B cell (primary cell): ENCODE data around the gene ELMO1. TPM values are rescaled to one million over a fixed set of nuclear protein-coding genes. Genes with fewer than 3 reads are reported as not detected.

Source experiments
- ATAC-seq: fragments of 200-7000 bp; cut with Tn5 transposase; one replicate; pipeline ENCODE4 v1.10.0; 2021; ENCODE audit warnings: low read depth, mild to moderate bottlenecking, moderate number of reproducible peaks, moderate library complexity
- CTCF ChIA-PET: fragments of 350-600 bp; sonication (Branson Sonifier 250); formaldehyde crosslinking; loops from one replicate; lab custom pipeline; 2021; ENCODE audit warnings: antibody characterized with exemption, inconsistent platforms; lab: Charles Lee
- POLR2A ChIA-PET: fragments of 350-600 bp; sonication (Branson Sonifier 250); formaldehyde crosslinking; loops from one replicate; lab custom pipeline; 2021; ENCODE audit warnings: antibody characterized with exemption; lab: Charles Lee
- DNase-seq: peaks from one replicate; pipeline ENCODE4 v3.0.0; 2013
- H2AFZ ChIP-seq: 2 replicates; pipeline ENCODE4 v1.6.1; 2012; ENCODE audit warnings: mild to moderate bottlenecking, low read depth, low read length; ENCODE audit not compliant: insufficient read depth, poor library complexity, severe bottlenecking
- H3K27ac ChIP-seq, 2 donors: 1 replicate in 1 of 2; 2 replicates in 1 of 2; pipeline ENCODE4 v1.5.1; 2012 to 2013; ENCODE audit warnings: low read length in 2 of 2, mild to moderate bottlenecking in 2 of 2, moderate library complexity in 1 of 2
- H3K27me3 ChIP-seq, 4 experiments: fragments of 200-600 bp in 1 of 4; sonication (generic) in 1 of 4; replicated peaks in 1 of 4; 1 replicate in 2 of 4; 2 replicates in 2 of 4; pipeline versions ENCODE4 v1.6.1 to v1.7.0; 2013 to 2016; ENCODE audit warnings: low read length in 3 of 4, mild to moderate bottlenecking in 2 of 4, mixed read lengths in 1 of 4, moderate library complexity in 1 of 4; ENCODE audit not compliant: insufficient read depth in 4 of 4, control insufficient read depth in 3 of 4; ENCODE audit errors: control extremely low read depth in 1 of 4
- H3K36me3 ChIP-seq, 2 experiments: replicated peaks in 1 of 2; 1 replicate in 1 of 2; 2 replicates in 1 of 2; pipeline versions ENCODE4 v1.6.1 to v1.7.1; 2013; ENCODE audit warnings: low read length in 1 of 2; ENCODE audit not compliant: insufficient read depth in 2 of 2, control insufficient read depth in 1 of 2; ENCODE audit errors: control extremely low read depth in 1 of 2, extremely low read depth in 1 of 2
- H3K4me1 ChIP-seq, 2 donors: fragments of 200-600 bp in 1 of 2; sonication (generic) in 1 of 2; 1 replicate in 1 of 2; 2 replicates in 1 of 2; pipeline versions ENCODE4 v1.5.1 to v1.6.1; 2013 to 2017; ENCODE audit warnings: low read length in 2 of 2; ENCODE audit not compliant: control insufficient read depth in 2 of 2, insufficient read depth in 2 of 2
- H3K4me2 ChIP-seq: replicated peaks from 2 replicates; pipeline ENCODE3; 2012; ENCODE audit warnings: mild to moderate bottlenecking, low read depth, low read length; ENCODE audit not compliant: poor library complexity, severe bottlenecking
- H3K4me3 ChIP-seq, 5 experiments: fragments of 200-600 bp in 1 of 5; sonication (generic) in 1 of 5; 1 replicate in 3 of 5; 2 replicates in 2 of 5; pipeline versions ENCODE4 v1.5.1 to v1.7.0; 2011 to 2016; ENCODE audit warnings: low read length in 4 of 5, mild to moderate bottlenecking in 4 of 5, low read depth in 2 of 5, control low read depth in 1 of 5, moderate library complexity in 1 of 5; ENCODE audit not compliant: insufficient read depth in 1 of 5; ENCODE audit errors: control extremely low read depth in 1 of 5, extremely low read depth in 1 of 5
- H3K79me2 ChIP-seq: fragments of 200-600 bp; sonication (generic); one replicate; pipeline ENCODE4 v1.6.0; 2016; ENCODE audit warnings: low read length; ENCODE audit not compliant: control insufficient read depth, insufficient read depth
- H3K9ac ChIP-seq: fragments of 200-600 bp; sonication (generic); 2 replicates; pipeline ENCODE4 v1.6.1; 2017; ENCODE audit warnings: mild to moderate bottlenecking, low read length, moderate library complexity
- H3K9me3 ChIP-seq, 3 donors: one replicate each; pipeline versions ENCODE4 v1.6.1 to v1.7.1; 2013; ENCODE audit warnings: low read length in 2 of 3; ENCODE audit not compliant: control insufficient read depth in 2 of 3, insufficient read depth in 1 of 3; ENCODE audit errors: control extremely low read depth in 1 of 3
- H4K20me1 ChIP-seq: 2 replicates; pipeline ENCODE4 v1.6.0; 2012; ENCODE audit warnings: mild to moderate bottlenecking, low read length; ENCODE audit not compliant: insufficient read depth, control insufficient read depth, poor library complexity, severe bottlenecking
- H3K27ac Mint-ChIP-seq: one replicate; pipeline ENCODE4 v1.8.0; 2021; ENCODE audit warnings: mixed read lengths
- H3K27me3 Mint-ChIP-seq: one replicate; pipeline ENCODE4 v1.8.0; 2021; ENCODE audit warnings: mixed read lengths
- H3K4me1 Mint-ChIP-seq: one replicate; pipeline ENCODE4 v1.8.0; 2021; ENCODE audit warnings: mixed read lengths
- H3K4me3 Mint-ChIP-seq: one replicate; pipeline ENCODE4 v1.8.0; 2021; ENCODE audit warnings: mixed read lengths
- H3K9me3 Mint-ChIP-seq: one replicate; pipeline ENCODE4 v1.8.0; 2022; ENCODE audit warnings: mixed read lengths; ENCODE audit not compliant: insufficient read depth
- EZH2 ChIP-seq: IDR thresholded peaks from 2 replicates; pipeline ENCODE4 v1.6.1; 2012; ENCODE audit warnings: borderline replicate concordance, low read depth, mild to moderate bottlenecking, moderate library complexity, low read length; ENCODE audit not compliant: insufficient read depth, poor library complexity, severe bottlenecking
- WGBS: methylation state at CpG from one replicate; pipeline ENCODE4 v1.1.5; 2013; ENCODE audit warnings: missing lambda C conversion rate; ENCODE audit not compliant: insufficient coverage; 5-methylcytosine and 5-hydroxymethylcytosine counted together
- intact Hi-C: fragments of 100-400 bp; cut with micrococcal nuclease; formaldehyde crosslinking; loops from one replicate; pipeline ENCODE4 v1.10.0; 2022
- polyA plus RNA-seq: library from polyadenylated mRNA; depleted of rRNA; stranded (reverse); fragments of >200 nt; gene quantifications from 2 replicates; pipeline ENCODE4 v1.2.3, GENCODE V29; 2012
- total RNA-seq, 2 donors: library from RNA; stranded (reverse); fragments of 120-200 nt in 1 of 2; gene quantifications; 1 replicate in 1 of 2; 2 replicates in 1 of 2; pipeline versions ENCODE4 v1.2.3 to v1.2.4, GENCODE V29; 2013 to 2022
- TF ChIP-seq, protein P1 (sequence below): fragments of 200-600 bp; IDR thresholded peaks from one replicate; pipeline ENCODE4 v1.8.0; 2022; ENCODE audit warnings: antibody characterized with exemption, mild to moderate bottlenecking

Gene ELMO1
- total and polyA plus RNA-seq, 2 donors (not counting 1 experiment from before 2014, with no cell fraction given): 44.7 to 177 TPM

DNA sequence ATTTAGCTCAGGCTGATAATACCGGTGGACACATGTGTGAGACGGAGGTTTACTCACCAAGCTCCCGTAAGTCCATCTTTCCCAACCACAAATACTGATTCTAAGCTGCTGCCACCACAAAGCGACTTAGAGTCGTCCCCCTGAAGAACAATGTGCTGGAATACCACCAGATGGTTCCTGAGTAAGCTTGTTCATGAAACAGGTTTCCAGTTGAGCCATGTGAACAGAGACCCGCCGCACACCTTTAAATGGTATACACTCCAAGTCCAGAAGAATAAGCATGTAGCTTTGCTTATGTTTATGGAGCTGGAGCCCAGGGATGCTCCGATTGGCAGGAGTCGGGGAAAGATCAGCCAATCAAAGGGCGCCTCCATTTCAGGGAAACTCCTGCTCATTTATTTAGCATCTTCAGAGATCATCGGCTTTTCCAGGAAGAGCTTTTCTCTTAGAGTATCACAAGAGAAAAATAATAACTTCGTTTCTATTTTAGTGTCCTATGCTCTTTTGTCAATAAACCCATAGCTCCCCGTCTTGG, 462.7 kb downstream of the ELMO1 start:
- H3K79me2 ChIP-seq: peaks cover 15% of the 10 kb centered on the region
- H3K27ac Mint-ChIP-seq: no peak overlapping the region
- H3K9ac ChIP-seq: no peak overlapping the region
- no peaks in the 10 kb centered on the region for H3K27me3 ChIP-seq
- no peak overlapping the region for H3K4me2 ChIP-seq
- intact Hi-C loops: loop anchor here (2.0 to 10.0 kb wide), 3 partner anchors 197 to 501 kb away; no protein-coding TSS in a partner anchor
- peaks cover 2% of the 10 kb centered on the region for H3K9me3 Mint-ChIP-seq
- no peaks in the 10 kb centered on the region for H3K27me3 Mint-ChIP-seq
- H2AFZ ChIP-seq: no peak overlapping the region
- no peak for TF ChIP-seq EZH2
- TF ChIP-seq, protein P1, sequence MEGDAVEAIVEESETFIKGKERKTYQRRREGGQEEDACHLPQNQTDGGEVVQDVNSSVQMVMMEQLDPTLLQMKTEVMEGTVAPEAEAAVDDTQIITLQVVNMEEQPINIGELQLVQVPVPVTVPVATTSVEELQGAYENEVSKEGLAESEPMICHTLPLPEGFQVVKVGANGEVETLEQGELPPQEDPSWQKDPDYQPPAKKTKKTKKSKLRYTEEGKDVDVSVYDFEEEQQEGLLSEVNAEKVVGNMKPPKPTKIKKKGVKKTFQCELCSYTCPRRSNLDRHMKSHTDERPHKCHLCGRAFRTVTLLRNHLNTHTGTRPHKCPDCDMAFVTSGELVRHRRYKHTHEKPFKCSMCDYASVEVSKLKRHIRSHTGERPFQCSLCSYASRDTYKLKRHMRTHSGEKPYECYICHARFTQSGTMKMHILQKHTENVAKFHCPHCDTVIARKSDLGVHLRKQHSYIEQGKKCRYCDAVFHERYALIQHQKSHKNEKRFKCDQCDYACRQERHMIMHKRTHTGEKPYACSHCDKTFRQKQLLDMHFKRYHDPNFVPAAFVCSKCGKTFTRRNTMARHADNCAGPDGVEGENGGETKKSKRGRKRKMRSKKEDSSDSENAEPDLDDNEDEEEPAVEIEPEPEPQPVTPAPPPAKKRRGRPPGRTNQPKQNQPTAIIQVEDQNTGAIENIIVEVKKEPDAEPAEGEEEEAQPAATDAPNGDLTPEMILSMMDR: no peak
- H3K36me3 ChIP-seq: peaks cover 0 to 6% of the 10 kb centered on the region in 2 experiments
- H3K4me1 ChIP-seq: peaks cover 15 to 18% of the 10 kb centered on the region in 2 donors
- H4K20me1 ChIP-seq: peaks cover 66% of the 10 kb centered on the region
- ATAC-seq: no peak
- H3K4me3 Mint-ChIP-seq: no peak overlapping the region
- CTCF ChIA-PET: interaction anchor here (0.9 to 5.8 kb wide), 4 partner anchors 16 to 214 kb away, joined by 3 to 34 read pairs (median 4); no protein-coding TSS in a partner anchor
- POLR2A ChIA-PET: no interaction called here
- no peak for DNase-seq
- H3K4me3 ChIP-seq: no peak overlapping the region
- H3K4me1 Mint-ChIP-seq: peaks cover 37% of the 10 kb centered on the region
- no peaks in the 10 kb centered on the region for H3K9me3 ChIP-seq
- WGBS: 97% methylated on average over 8 of the region's 13 CpGs
- H3K27ac ChIP-seq: no peak overlapping the region

DNA sequence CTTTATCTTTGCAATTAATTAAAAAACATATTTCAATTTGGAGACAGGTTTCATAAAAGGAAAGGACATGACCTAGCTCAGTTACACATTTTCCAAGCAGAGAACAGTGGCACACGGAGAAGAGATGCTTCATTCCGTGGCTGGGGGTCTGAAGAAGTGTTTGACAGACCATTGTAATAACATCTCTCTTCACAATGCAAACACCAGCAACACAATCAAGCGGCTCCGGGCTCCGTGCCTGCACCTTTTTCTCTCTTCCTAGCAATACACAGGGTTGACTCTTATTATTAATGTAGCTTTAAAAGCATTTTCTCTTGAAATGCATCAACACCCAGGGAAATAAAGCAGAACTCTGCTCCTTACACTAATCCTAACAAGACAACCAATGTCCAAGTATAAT, 463.3 kb downstream of the ELMO1 start:
- WGBS: no CpG with 5 or more reads among the region's 5 CpGs
- H3K27me3 ChIP-seq: no peaks in the 10 kb centered on the region
- ChIA-PET POLR2A (no interaction called here), CTCF (interaction anchor here (0.9 to 5.8 kb wide), 6 partner anchors 10 to 215 kb away, joined by 3 to 34 read pairs (median 4); no protein-coding TSS in a partner anchor)
- Mint-ChIP-seq H3K27me3 (no peaks in the 10 kb centered on the region), H3K4me3 (no peak overlapping the region), H3K9me3 (peaks cover 2% of the 10 kb centered on the region), H3K27ac (no peak overlapping the region), H3K4me1 (peaks cover 37% of the 10 kb centered on the region)
- peaks cover 0 to 6% of the 10 kb centered on the region in 2 experiments for H3K36me3 ChIP-seq
- H3K9me3 ChIP-seq: no peaks in the 10 kb centered on the region
- ATAC-seq (no peak), DNase-seq (no peak)
- no peak overlapping the region for H3K4me3 ChIP-seq
- H2AFZ ChIP-seq: no peak overlapping the region
- H3K79me2 ChIP-seq: peaks cover 15% of the 10 kb centered on the region
- no peak overlapping the region for H3K9ac ChIP-seq
- TF ChIP-seq EZH2: no peak
- TF ChIP-seq, protein P1: no peak
- H4K20me1 ChIP-seq: peaks cover 70% of the 10 kb centered on the region
- no peak overlapping the region for H3K27ac ChIP-seq
- intact Hi-C loops: loop anchor here (5.0 to 10.0 kb wide), 2 partner anchors 367 to 501 kb away; no protein-coding TSS in a partner anchor
- H3K4me2 ChIP-seq: no peak overlapping the region
- peaks cover 15 to 18% of the 10 kb centered on the region in 2 donors for H3K4me1 ChIP-seq
